Keratinocyte (primary cell): ENCODE data around the gene CCDC38. TPM values are rescaled to one million over a fixed set of nuclear protein-coding genes. Genes with fewer than 3 reads are reported as not detected.

ENCODE experiments used
- DNase-seq: peaks from one replicate; pipeline ENCODE4 v3.0.0-alpha.2; 2011; ENCODE audit warnings: low read depth, missing footprints, low spot score
- FAIRE-seq: peaks from 2 replicates; lab custom pipeline; 2011; peaks lifted over from hg19 to GRCh38; lab: Jason Lieb, UNC
- H2AFZ ChIP-seq: 2 replicates; pipeline ENCODE4 v1.6.0; 2012; ENCODE audit warnings: low read length, control low read depth, inconsistent platforms; ENCODE audit not compliant: control insufficient read depth
- H3K27ac ChIP-seq: 2 replicates; pipeline ENCODE4 v1.5.1; 2011; ENCODE audit warnings: low read length; ENCODE audit not compliant: control insufficient read depth, insufficient read depth
- H3K27me3 ChIP-seq: 3 replicates; pipeline ENCODE4 v1.6.0; 2011; ENCODE audit warnings: low read length; ENCODE audit not compliant: control insufficient read depth, insufficient read depth; ENCODE audit errors: extremely low read depth
- H3K36me3 ChIP-seq, 2 experiments: 2 replicates in 1 of 2; 3 replicates in 1 of 2; pipeline ENCODE4 v1.5.1; 2011; ENCODE audit warnings: low read length in 2 of 2, mild to moderate bottlenecking in 1 of 2; ENCODE audit not compliant: control insufficient read depth in 2 of 2, insufficient read depth in 2 of 2; ENCODE audit errors: extremely low read depth in 1 of 2
- H3K4me1 ChIP-seq: 3 replicates; pipeline ENCODE4 v1.5.1; 2011; ENCODE audit warnings: low read length; ENCODE audit not compliant: control insufficient read depth, insufficient read depth; ENCODE audit errors: extremely low read depth
- H3K4me2 ChIP-seq: 3 replicates; pipeline ENCODE4 v1.6.0; 2011; ENCODE audit warnings: low read depth, low read length; ENCODE audit not compliant: control insufficient read depth, insufficient read depth; ENCODE audit errors: extremely low read depth
- H3K4me3 ChIP-seq, 3 experiments: fragments of 200-600 bp in 1 of 3; sonication (generic) in 1 of 3; 2 replicates in 2 of 3; 3 replicates in 1 of 3; pipeline ENCODE4 v1.5.1; 2011 to 2016; ENCODE audit warnings: low read length in 3 of 3, mild to moderate bottlenecking in 3 of 3, control low read depth in 2 of 3, inconsistent platforms in 1 of 3, low read depth in 1 of 3, mixed read lengths in 1 of 3, mixed run types in 1 of 3, moderate library complexity in 1 of 3; ENCODE audit not compliant: control insufficient read depth in 2 of 3, insufficient read depth in 2 of 3; ENCODE audit errors: extremely low read depth in 1 of 3
- H3K79me2 ChIP-seq: 2 replicates; pipeline ENCODE4 v1.6.0; 2012; ENCODE audit warnings: low read length; ENCODE audit not compliant: control insufficient read depth, insufficient read depth
- H3K9ac ChIP-seq: 3 replicates; pipeline ENCODE4 v1.6.0; 2011; ENCODE audit warnings: low read length; ENCODE audit not compliant: control insufficient read depth, insufficient read depth; ENCODE audit errors: extremely low read depth
- H3K9me1 ChIP-seq: 3 replicates; pipeline ENCODE4 v1.6.0; 2011; ENCODE audit warnings: low read length; ENCODE audit not compliant: control insufficient read depth, insufficient read depth; ENCODE audit errors: extremely low read depth
- H3K9me3 ChIP-seq: 2 replicates; pipeline ENCODE4 v1.5.1; 2012; ENCODE audit warnings: low read depth, low read length; ENCODE audit not compliant: control insufficient read depth
- H4K20me1 ChIP-seq: 3 replicates; pipeline ENCODE4 v1.6.0; 2011; ENCODE audit warnings: low read length; ENCODE audit not compliant: control insufficient read depth, insufficient read depth; ENCODE audit errors: extremely low read depth
- CTCF ChIP-seq, 3 experiments: IDR thresholded peaks in 1 of 3; conservative IDR thresholded peaks in 1 of 3; optimal IDR thresholded peaks in 1 of 3; 2 replicates in 2 of 3; 3 replicates in 1 of 3; pipeline versions ENCODE3 to v1.5.1; 2011; ENCODE audit warnings: low read length in 3 of 3, mild to moderate bottlenecking in 3 of 3, moderate library complexity in 2 of 3, control low read depth in 1 of 3, inconsistent platforms in 1 of 3; ENCODE audit not compliant: insufficient read depth in 2 of 3; ENCODE audit errors: extremely low read depth in 1 of 3
- EZH2 ChIP-seq: IDR thresholded peaks from one replicate; pipeline ENCODE4 v1.6.1; 2012; ENCODE audit warnings: inconsistent platforms, mild to moderate bottlenecking, low read length, moderate library complexity
- dilution Hi-C: fragments of 300-500 bp; cut with MboI; formaldehyde crosslinking; loops from one replicate; pipeline ENCODE4 v1.7.0; 2020; ENCODE audit warnings: low sequenced_read_pairs; ENCODE audit not compliant: extremely low pct_ligation_motif_present
- polyA plus RNA-seq, 5 experiments: library from polyadenylated mRNA; depleted of rRNA in 3 of 5; stranded (reverse) in 3 of 5; stranded (forward) in 1 of 5; unstranded in 1 of 5; fragments of >200 nt; gene quantifications; 1 replicate in 1 of 5; 2 replicates in 3 of 5; 3 replicates in 1 of 5; pipeline versions ENCODE4 v1.2.1 to v1.2.3, GENCODE V29; 2011 to 2012; ENCODE audit warnings: missing spikeins in 2 of 5, low read depth in 1 of 5, low replicate concordance in 1 of 5

Gene CCDC38
- polyA plus RNA-seq, 1 donor (not counting 4 experiments of a cell fraction or from before 2014, with no cell fraction given), result 0.04 TPM

GRCh38 chr12:95967301-95967700 lies 24.9 kb upstream of the CCDC38 start:
- Histone ChIP-seq H3K27ac (no peak overlapping the region), H2AFZ (no peak overlapping the region), H4K20me1 (no peaks in the 10 kb centered on the region), H3K9ac (no peak overlapping the region), H3K36me3 (no peaks in the 10 kb centered on the region), H3K4me2 (no peak overlapping the region), H3K9me3 (no peaks in the 10 kb centered on the region), H3K4me3 (no peak overlapping the region), H3K9me1 (no peaks in the 10 kb centered on the region), H3K79me2 (no peaks in the 10 kb centered on the region), H3K4me1 (peaks cover 4% of the 10 kb centered on the region), H3K27me3 (no peaks in the 10 kb centered on the region)
- dilution Hi-C loops, result no loop called here
- FAIRE-seq (no peak), DNase-seq (no peak)
- TF ChIP-seq EZH2, result no peak
- TF ChIP-seq CTCF (optimal IDR thresholded peaks at IDR 0.05 in 1 of 3, IDR thresholded peaks at IDR 0.05 in 1 of 3, conservative IDR thresholded peaks at IDR 0.05 in 1 of 3; ENCODE audit: extremely low read depth in 1 of 3, insufficient read depth in 2 of 3, low read length in 3 of 3), result no peak

- Histone ChIP-seq H2AFZ (no peak overlapping the region), H3K36me3 (no peaks in the 10 kb centered on the region), H4K20me1 (no peaks in the 10 kb centered on the region), H3K9me3 (no peaks in the 10 kb centered on the region), H3K9ac (no peak overlapping the region), H3K4me3 (no peak overlapping the region), H3K27ac (no peak overlapping the region), H3K27me3 (no peaks in the 10 kb centered on the region), H3K4me1 (peaks cover 4% of the 10 kb centered on the region), H3K4me2 (no peak overlapping the region), H3K79me2 (no peaks in the 10 kb centered on the region), H3K9me1 (no peaks in the 10 kb centered on the region)
- TF ChIP-seq EZH2 (no peak), CTCF (optimal IDR thresholded peaks at IDR 0.05 in 1 of 3, IDR thresholded peaks at IDR 0.05 in 1 of 3, conservative IDR thresholded peaks at IDR 0.05 in 1 of 3; ENCODE audit: extremely low read depth in 1 of 3, insufficient read depth in 2 of 3, low read length in 3 of 3) (no peak)
- DNase-seq (no peak), FAIRE-seq (no peak)
- dilution Hi-C loops, result no loop called here
Observed at GRCh38 chr12:95966287-95966870, 24.0 kb upstream of the CCDC38 start.
